Islet of Langerhans (tissue), 1 donor: ENCODE data around the gene MUC6.

Experiments used
- FAIRE-seq: peaks from one replicate; lab custom pipeline; 2011; peaks lifted over from hg19 to GRCh38; lab: Jason Lieb, UNC

MUC6 gene

DNA sequence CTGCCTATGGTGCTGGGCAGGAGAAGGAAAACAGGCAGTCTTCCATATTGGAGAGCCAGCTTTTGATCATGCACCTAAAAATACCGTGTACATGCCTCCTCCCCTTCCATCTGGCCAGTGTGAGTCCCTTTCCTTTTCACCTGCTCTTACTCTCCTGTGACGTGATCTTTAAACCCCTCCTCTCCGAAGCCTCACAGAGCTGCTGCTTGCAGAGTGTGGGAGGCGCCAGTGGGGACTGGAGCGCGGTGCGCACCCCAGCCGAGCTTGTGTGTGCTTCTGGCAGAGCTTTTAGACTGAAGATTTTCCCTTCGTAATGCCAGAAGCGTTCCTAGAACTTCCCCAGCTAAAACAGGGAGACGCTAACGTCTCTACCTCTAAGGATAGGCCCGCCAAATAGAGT, 29.8 kb downstream of the MUC6 start:
- peak; percentile 74 for FAIRE-seq

DNA sequence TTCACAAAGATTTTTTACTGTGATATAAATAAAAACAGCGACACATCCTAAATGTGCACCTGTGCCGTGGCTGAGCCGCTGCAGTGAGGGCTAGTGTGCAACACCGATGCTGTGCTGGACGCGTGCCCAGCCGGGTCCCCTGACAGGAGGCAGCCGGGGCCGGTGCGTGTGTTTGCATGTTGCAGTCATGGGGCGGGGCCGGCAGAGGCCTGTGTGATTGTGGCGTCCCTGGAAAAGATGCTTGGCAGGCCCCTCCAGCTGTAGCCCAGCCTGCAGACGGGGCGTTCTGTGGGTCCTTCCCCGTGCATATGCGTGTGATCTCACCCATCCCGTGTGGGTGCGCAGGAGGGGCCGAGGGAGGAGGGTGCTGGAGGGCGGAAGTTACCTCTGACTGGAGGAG, 30.6 kb downstream of the MUC6 start:
- peak; percentile 43 for FAIRE-seq

DNA sequence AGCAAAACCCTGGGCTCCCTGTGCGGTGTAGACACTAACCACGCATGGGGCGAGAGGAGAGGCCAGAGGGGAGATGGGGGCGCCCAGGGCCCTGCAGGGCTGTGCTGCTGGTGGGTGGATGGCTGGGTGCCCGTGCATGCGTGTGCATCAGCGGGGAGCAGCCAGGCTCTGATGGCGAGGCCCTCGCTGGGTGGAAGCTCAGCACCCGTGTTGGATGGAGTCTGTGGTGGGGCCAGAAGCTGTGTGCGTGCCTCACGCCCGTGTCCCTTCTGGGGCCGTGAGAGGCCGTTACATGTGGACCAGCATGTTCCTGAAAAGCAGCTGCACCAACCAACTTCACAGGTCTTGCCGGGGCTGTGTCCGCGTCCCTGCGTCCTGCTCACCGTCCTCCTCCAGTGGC, 33.4 kb downstream of the MUC6 start:
- no peak for FAIRE-seq

- FAIRE-seq = no peak
These were observed 34.0 kb downstream of the MUC6 start for GRCh38 chr11:1002406-1002984.

GRCh38 chr11:1001617-1002405, 34.7 kb downstream of the MUC6 start:
- no peak for FAIRE-seq

DNA sequence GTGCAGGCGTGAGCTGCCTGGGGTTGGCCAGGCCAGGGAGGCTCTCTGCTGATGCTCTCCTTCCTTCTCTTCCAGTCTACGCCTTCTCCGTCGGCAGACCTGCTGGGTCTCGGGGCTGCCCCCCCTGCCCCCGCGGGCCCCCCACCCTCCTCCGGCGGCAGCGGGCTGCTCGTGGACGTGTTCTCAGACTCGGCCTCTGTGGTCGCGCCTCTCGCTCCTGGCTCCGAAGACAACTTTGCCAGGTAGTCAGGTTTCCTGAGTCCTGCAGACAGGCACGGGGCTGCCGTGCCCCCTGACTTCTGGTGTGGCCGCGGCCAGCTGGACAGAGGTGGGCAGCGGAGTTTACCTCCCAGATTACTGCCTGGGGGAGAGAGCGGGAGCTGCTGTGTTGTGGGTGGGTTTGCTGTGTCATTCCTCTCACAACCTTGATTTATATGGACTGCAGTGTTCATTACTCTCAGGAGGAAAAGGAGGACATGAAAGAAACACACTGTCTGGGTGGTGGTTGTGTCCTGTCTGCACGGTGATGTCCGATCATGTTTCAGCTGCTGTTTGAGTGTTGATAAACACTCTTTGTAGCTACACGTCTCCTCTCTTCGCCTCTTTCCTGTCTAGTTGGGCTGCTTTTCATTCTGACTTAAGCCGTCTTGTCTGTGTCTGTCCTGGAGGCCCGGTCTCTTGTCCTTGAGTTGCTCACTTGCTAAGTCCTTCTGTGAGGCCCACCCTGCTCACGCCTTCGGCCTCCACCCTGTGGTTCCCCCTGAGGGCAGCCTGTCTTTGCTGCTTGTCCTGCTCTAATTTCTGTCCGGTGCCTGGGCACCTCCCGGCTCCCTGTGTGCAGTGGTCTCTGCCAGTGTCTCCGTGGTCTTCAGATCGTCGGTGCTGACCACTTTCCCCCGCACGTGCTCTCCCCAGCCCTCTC, 35.9 kb downstream of the MUC6 start:
- FAIRE-seq = no peak

DNA sequence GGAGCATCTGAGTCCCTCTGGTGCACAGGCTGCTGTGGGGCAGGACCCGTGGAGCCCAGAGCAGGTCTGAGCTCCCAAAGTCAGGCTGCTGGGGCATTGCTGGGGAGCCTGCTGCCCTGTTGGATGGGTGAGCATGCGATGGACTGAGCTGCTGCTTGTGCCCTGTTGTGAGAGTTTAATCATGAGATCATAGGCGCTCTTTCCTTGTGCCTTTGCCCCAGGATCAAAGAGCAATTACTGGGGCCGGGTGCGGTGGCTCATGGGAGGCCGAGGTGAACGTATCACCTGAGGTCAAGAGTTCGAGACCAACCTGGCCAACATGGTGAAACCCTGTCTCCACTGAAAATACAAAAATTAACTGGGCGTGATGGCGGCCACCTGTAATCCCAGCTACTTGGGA, 37.5 kb downstream of the MUC6 start:
- no peak for FAIRE-seq

- FAIRE-seq = no peak
These were observed 38.6 kb downstream of the MUC6 start for GRCh38 chr11:997907-998306.

DNA sequence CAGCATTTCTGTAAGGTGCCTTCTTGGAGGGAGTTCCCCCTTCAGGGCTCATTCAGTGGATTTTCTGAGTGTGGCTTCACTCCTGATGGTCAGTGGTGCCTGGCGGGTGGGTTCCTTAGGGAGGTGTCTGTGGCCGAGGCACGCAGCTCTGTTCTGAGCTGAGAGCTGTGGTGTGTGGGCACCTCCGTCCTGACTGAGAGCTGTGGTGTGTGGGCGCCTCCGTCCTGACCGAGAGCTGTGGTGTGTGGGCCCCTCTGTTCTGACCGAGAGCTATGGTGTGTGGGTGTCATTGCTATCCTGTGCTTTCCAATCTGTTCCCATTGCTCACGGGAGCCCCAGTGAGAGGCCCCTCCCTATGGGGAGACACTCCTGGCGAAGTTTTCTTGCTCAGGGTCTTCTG, 39.8 kb downstream of the MUC6 start:
- FAIRE-seq = no peak

DNA sequence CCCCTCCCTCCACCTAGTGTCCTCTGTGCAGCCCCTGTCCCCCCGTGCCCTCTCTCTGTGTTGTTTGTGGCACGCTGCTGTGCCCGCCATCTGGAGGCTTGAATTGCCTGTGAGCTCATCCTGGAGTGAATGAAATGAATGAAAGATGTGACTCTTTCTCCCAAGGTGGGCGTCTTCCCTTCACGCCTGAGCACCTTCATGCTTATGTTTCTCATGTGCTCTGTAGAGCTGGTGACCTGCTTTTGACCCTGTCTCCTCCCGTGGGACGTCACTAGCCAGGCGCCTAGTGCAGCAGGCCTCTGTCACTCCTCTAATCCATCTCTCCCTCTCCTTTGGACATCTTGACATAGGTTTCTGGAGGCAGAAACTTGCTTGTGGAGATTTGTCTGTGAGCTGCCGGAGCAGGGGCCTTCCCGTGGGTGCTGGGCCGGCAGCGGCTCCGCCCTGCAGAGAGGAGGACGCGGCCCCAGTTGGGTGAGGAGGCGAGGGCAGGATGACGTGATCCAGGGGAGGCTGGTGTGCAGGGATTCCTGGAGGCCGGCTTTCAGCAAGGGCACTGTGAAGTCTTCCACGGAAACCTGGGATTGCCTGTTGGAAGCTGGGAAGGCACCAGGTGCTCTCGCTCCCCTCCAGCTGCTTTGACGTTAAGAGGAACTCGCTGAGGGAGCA, 40.6 kb downstream of the MUC6 start:
- no peak for FAIRE-seq

DNA sequence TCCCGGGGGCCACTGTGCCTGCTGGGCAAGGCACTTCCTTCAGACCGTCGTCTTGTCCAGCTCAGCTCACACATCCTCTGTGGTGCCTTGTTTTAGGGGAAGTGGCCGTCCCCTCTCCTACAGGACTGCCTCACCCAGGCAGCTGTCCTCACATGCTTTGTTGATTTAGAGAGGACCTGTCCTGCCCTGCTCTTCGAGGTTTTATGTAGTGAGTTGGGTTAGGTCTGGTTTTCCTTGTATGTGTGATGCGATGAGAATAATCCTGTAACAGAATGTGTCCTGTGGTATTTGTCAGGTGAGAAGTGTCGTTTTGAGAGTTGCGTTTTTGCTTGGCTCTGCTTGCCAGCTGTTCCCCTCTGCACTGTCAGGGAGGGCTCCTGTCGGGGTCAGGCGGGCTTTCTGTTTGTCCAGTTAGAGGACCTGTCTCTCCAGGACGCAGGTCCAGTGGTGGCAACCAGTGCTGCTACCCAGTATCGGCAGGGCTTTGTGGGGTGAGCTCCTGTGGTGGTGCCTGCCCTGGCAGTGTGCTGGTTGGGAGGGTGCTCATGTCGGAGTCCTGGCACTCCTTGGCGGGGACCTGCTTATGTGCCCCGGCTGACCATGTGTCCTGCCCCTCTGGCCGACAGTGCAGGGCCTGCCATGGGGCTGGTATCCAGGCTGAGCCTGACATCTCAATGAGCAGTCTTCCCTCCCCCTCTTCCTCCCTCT, 41.3 kb downstream of the MUC6 start:
- FAIRE-seq = no peak

- no peak for FAIRE-seq
These were observed 42.8 kb downstream of the MUC6 start for GRCh38 chr11:993632-994167.

DNA sequence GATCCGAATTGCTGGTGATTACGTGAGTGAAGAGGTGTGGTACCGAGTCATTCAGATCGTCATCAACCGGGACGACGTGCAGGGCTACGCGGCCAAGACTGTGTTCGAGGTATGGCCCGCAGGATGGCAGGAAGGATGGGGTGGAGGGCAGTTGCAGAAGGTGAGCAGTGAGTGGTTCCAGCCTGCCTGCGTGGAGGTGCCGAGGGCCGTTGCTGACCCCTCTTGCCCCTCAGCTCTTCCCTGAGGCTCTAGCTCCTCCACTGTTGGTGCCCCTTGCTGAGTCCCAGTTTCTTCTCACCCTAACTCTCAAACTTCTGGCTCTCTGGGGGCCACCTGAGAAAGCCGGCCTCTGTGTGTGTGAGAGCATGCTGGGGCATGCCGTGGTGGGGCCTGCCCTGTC, 43.9 kb downstream of the MUC6 start:
- no peak for FAIRE-seq

GRCh38 chr11:991711-992307, 44.7 kb downstream of the MUC6 start:
- FAIRE-seq = no peak

- no peak for FAIRE-seq
These were observed 45.5 kb downstream of the MUC6 start for GRCh38 chr11:991034-991433.

GRCh38 chr11:990101-990500, 46.4 kb downstream of the MUC6 start:
- FAIRE-seq = no peak

- FAIRE-seq = no peak
These were observed 48.8 kb downstream of the MUC6 start for GRCh38 chr11:987671-988070.

GRCh38 chr11:986952-987305, 49.6 kb downstream of the MUC6 start:
- no peak for FAIRE-seq

DNA sequence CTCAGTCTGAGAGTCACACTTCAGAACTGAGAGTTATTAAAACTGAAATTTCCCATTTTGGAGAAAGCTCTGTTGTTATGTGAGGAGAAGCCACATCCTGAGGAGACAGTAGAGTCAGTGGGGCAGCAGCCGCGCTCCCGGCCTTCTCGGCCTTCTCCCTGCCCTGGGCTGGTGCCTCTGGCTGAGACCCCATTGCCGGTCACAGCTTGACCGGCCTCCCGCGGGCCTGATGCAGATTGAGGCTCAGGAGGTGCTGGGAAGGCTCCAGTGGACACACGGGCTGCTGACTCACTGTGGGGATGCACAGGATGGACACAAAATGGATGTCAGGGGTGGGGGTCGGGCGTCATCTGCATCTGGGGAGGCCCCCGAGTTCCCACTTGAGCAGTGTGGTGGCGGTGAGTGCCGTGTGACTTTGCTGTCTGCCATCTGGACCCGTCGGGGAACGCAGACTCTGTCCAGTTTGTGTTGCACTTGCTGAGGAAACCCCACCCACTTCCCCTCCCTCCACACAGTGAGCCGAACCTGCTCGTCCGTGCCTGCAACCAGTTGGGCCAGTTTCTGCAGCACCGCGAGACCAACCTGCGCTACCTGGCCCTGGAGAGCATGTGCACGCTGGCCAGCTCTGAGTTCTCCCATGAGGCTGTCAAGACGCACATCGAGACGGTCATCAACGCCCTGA, 50.1 kb downstream of the MUC6 start:
- FAIRE-seq = no peak

DNA sequence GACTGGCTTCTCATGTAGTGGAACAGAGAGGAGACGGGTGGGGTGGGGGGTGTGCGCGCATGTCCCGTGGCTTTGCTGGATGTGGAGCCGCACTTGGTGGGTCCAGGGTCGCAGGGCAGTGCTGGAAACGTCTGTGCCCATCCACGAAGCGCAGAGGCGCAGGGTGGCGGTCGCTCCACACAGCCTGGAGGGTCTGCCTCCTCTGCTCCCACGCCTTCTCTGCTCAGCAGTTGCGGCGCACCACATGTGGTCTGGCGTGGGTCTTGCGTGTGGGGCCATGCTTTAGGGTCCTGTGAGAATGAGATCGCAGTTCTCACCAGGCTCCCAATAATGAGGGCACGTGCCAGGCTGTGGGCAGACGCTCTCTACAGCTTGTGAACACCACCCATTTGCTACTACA, 50.7 kb downstream of the MUC6 start:
- FAIRE-seq = no peak

- no peak for FAIRE-seq
These were observed 51.1 kb downstream of the MUC6 start for GRCh38 chr11:985406-985805.
